ENCODE data around the gene GRB10.

Gene GRB10

DNA sequence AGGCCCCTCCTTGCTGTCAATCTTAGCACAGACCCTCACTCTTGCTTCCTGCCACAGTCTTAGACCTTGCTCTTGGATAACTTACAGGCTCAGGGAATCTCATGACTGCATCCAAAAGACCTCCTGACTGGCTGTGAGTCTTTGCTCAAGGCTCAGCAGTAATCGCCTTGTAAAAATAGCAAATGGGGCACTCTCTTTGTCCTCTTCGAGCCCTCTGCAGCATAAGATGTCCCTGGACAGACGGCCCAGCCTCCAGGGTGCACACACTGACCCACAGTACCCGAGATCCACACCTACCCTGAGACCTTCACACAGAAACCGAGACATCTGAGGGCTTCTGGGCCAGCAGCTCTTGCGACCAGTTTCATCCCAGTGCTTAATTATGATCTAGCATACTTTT is 151.6 kb downstream of the GRB10 start:
- DNase-seq (ENCODE audit: insufficient read length) (no peak), FAIRE-seq (no peak)
- TF ChIP-seq POLR2A (IDR thresholded peaks at IDR 0.05; ENCODE audit: low read depth, low read length) (no peak), TAF1 (IDR thresholded peaks at IDR 0.05; ENCODE audit: borderline replicate concordance, low read depth, low read length) (no peak), POLR2AphosphoS5 (IDR thresholded peaks at IDR 0.05; ENCODE audit: low read depth, low read length) (no peak)

DNA sequence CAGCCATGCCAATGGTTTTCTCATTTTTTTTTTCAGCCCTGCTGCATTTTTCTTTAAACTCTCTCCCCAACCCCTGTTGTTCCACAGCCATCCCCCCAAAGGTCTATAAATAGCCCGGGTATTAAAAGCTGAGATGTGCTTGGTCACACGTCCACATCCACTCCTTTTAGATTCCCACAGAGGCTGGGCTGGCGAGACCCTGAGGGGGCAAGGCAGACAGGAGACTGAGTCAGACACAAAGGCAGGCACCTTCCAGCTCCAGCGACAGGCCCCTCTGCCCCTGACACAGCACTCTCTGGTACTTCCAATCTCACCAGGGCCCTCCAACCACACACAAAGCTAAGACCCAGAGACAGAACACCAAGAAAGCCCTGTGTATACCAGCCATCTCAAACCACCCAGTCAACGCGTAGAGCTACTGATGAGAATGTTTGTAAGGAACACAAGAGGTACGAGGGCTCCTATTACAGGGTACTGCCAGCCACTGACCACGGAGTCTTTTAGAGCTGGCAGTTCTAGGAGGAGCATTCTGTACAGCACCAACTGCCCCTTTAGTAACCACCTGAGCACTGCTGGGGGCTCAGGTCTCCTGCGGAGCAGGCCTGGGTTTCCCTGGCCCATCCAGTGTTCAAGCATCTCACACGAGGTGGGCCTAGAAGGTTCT is 153.3 kb downstream of the GRB10 start:
- no peak for FAIRE-seq
- TF ChIP-seq TAF1 (IDR thresholded peaks at IDR 0.05; ENCODE audit: borderline replicate concordance, low read depth, low read length) (no peak), POLR2AphosphoS5 (IDR thresholded peaks at IDR 0.05; ENCODE audit: low read depth, low read length) (no peak), POLR2A (IDR thresholded peaks at IDR 0.05; ENCODE audit: low read depth, low read length) (no peak)
- no peak for DNase-seq (ENCODE audit: insufficient read length)

DNA sequence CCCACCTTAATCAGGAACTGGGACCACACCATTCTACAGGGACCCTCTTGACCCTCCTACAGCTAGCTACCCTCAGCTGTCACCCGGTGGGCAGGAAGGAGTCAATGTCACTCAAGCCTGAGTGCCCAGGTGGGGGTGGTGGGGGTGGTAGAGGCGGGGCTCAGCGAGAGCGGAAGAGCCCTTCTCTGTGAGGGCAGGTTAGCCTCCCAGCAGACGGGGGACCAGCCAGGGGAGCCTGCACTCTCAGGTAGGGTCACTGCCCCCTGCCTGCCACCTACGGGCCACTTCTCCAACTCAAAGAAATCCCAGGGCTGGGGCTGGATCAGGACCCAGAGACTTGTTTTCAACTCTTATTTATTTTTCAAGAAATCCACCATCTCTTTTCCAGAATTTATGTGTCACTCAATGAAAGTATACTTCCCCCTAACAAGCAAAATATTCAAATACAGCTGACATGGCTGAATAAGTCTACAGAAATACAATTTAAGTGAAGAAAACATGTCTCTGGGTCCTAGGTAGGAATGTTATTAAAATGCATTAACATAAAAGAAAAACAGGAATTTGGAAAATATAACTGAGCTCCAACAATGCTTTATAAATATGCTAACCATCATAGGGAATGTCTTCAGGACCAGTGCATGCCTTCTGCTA is 154.1 kb downstream of the GRB10 start:
- no peak for DNase-seq (ENCODE audit: insufficient read length)
- FAIRE-seq = no peak

DNA sequence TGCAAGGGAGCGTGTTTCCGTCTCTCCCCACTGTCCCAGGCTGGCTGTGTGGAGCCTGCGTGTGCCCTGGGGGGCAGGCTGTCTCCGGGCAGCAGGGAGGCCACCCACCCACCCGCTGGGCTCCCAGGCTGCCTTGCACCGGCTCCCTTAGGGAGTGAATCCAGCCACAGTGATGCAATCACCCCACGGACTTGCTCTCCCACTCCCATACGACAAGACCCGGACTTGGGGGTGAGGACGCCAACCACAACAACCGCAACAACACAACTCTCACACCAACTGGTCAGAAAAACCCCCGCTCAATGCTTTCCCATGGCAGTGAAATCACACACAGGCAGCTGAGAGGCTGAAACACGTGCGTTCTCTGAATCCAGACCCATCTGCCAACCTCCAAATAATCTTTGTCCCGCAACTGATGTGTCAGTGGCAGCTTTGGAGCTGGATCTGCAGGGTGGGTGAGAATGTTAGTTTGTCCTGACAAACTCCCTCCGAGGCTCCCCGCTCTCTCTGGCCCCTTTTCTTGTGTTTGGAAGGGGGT is 154.8 kb downstream of the GRB10 start:
- TF ChIP-seq POLR2A (IDR thresholded peaks at IDR 0.05; ENCODE audit: low read depth, low read length) (no peak), TAF1 (IDR thresholded peaks at IDR 0.05; ENCODE audit: borderline replicate concordance, low read depth, low read length) (no peak), POLR2AphosphoS5 (IDR thresholded peaks at IDR 0.05; ENCODE audit: low read depth, low read length) (no peak)
- DNase-seq (ENCODE audit: insufficient read length) (no peak), FAIRE-seq (no peak)

More for the DNA sequence above, 154.1 kb downstream of the GRB10 start:
- no peak for TF ChIP-seq POLR2AphosphoS5 (IDR thresholded peaks at IDR 0.05; ENCODE audit: low read depth, low read length)

DNA sequence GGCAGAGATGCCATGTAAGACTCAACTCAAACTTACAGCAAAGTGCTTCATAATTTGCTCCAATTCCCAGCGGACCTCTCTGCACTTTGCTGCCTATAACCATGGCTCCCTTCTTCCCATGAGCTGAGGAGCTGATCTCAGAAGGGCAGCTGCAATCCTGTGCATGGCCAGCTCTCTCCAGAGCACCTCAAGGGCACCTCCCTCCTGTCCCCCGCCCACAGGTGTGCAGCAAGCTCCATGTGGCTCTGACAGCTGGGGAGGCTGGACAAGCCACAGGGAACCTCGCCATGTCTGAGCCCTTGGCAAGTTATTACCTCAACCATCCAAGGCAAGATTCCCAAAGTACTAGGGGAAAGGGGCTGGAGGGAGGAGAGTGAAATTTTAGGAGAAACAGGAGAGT is 156.4 kb downstream of the GRB10 start:
- TF ChIP-seq POLR2AphosphoS5 (IDR thresholded peaks at IDR 0.05; ENCODE audit: low read depth, low read length) (no peak), POLR2A (IDR thresholded peaks at IDR 0.05; ENCODE audit: low read depth, low read length) (no peak), TAF1 (IDR thresholded peaks at IDR 0.05; ENCODE audit: borderline replicate concordance, low read depth, low read length) (no peak)
- no peak for DNase-seq (ENCODE audit: insufficient read length)
- FAIRE-seq = no peak

DNA sequence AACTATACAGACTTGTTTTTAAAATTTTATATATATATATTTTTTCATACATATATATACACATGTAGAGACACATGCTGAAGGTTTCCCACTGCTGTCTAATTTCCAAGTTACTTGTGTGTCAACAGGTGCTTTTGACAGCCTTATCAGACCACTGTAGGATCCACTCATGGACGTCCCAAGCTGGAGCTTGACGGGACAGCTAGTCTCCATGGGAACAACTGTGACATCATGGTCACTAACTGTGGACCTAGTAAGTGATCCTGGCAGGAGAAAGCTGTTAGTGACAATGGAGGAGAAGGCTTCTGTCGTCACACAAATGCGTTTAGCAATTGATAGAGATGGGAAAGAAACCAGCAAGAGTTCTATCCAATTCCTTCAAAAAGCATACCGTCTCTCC is 157.3 kb downstream of the GRB10 start:
- no peak for DNase-seq (ENCODE audit: insufficient read length)
- no peak for FAIRE-seq
- TF ChIP-seq POLR2AphosphoS5 (IDR thresholded peaks at IDR 0.05; ENCODE audit: low read depth, low read length) = no peak
- TF ChIP-seq POLR2A (IDR thresholded peaks at IDR 0.05; ENCODE audit: low read depth, low read length) = no peak
- no peak for TF ChIP-seq TAF1 (IDR thresholded peaks at IDR 0.05; ENCODE audit: borderline replicate concordance, low read depth, low read length)

DNA sequence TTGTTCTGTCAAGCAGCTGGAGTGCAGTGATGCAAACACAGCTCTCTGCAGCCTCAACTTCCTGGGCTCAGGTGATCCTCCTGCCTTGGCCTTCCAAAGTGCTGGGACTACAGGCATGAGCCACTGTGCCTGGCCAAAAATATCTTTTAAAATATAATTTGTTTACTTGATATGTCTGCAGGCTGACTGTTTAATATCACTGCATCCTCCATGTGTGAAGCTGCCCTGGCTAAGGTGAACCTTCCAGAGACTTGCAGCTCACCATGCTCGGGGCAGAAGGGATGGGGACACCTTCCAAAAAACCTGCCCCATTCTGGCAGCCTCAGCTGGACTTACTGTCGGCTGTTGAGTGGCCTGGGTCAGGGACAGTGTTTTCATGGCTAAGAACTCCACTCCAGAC is 159.9 kb downstream of the GRB10 start:
- DNase-seq (ENCODE audit: insufficient read length) (no peak), FAIRE-seq (no peak)
- TF ChIP-seq TAF1 (IDR thresholded peaks at IDR 0.05; ENCODE audit: borderline replicate concordance, low read depth, low read length) (no peak), POLR2A (IDR thresholded peaks at IDR 0.05; ENCODE audit: low read depth, low read length) (no peak), POLR2AphosphoS5 (IDR thresholded peaks at IDR 0.05; ENCODE audit: low read depth, low read length) (no peak)

DNA sequence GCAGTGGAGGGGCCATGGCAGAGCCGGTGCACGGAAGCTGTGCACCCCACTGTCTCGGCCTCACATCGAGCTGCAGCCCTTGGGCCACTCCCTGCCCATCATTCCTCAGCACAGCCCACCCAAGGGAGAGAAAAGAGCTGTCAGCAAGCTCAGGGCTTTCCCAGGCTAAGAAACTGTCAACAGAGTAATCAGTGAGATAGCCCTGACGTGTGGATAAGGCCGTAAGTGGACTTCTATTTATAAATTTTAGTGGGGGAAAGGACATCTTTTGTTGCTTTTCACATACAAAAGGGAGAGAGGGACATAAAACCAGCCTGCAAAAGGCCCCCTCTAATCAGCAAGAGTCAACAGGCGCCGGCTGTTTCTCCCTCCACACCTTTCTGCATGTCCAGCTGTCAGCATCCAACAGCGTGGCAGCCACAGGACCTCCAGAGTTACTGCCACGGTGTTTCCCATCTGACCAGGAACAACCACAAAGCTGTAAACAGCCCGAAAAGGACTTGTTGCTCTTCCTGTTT is 160.7 kb downstream of the GRB10 start:
- no peak for FAIRE-seq

DNA sequence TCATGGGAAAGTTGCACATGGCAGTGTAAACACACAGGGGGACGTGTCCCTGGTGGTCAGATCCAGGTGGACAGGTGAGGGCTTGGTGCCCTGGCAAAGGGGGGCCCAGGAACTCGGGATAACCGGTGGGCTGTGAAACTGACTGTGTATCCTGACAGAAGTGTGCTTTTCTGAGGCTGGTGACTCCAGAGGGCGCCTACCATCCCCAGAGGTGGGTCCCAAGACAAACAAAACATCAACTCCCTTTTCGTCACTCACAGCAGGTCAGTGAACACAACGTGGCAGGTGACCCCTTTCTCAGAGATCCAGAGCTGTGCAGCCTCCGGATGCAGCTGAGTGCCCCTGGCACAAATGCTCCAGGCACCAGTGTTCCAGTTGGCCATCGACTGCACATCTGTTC is 161.5 kb downstream of the GRB10 start:
- FAIRE-seq = no peak
- DNase-seq (ENCODE audit: insufficient read length) = no peak
- TF ChIP-seq POLR2A (IDR thresholded peaks at IDR 0.05; ENCODE audit: low read depth, low read length) (no peak), POLR2AphosphoS5 (IDR thresholded peaks at IDR 0.05; ENCODE audit: low read depth, low read length) (no peak), TAF1 (IDR thresholded peaks at IDR 0.05; ENCODE audit: borderline replicate concordance, low read depth, low read length) (no peak)

More for the DNA sequence above, 160.7 kb downstream of the GRB10 start:
- no peak for DNase-seq (ENCODE audit: insufficient read length)
- no peak for TF ChIP-seq TAF1 (IDR thresholded peaks at IDR 0.05; ENCODE audit: borderline replicate concordance, low read depth, low read length)
- TF ChIP-seq POLR2A (IDR thresholded peaks at IDR 0.05; ENCODE audit: low read depth, low read length) = no peak

DNA sequence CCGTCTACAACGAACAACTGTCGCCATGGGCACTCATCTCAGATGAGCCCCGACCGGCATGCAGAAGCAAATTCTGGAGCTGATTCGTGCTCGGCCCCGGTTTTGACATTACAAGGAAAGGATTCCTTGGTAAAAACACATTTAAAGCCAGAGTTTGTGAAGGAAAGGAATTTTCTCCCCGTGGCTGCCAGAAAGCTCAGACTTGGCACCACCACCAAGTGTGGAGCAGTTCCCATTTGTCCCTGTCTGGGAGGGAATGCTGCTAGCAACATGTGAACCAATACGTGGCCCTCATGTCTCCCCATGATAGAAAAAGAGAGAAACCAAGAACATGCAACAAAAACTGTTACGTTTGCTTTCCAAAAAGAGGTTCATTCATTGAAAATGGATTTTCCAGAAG is 162.3 kb downstream of the GRB10 start:
- DNase-seq (ENCODE audit: insufficient read length) = no peak
- TF ChIP-seq POLR2AphosphoS5 (IDR thresholded peaks at IDR 0.05; ENCODE audit: low read depth, low read length) (no peak), TAF1 (IDR thresholded peaks at IDR 0.05; ENCODE audit: borderline replicate concordance, low read depth, low read length) (no peak), POLR2A (IDR thresholded peaks at IDR 0.05; ENCODE audit: low read depth, low read length) (no peak)

DNA sequence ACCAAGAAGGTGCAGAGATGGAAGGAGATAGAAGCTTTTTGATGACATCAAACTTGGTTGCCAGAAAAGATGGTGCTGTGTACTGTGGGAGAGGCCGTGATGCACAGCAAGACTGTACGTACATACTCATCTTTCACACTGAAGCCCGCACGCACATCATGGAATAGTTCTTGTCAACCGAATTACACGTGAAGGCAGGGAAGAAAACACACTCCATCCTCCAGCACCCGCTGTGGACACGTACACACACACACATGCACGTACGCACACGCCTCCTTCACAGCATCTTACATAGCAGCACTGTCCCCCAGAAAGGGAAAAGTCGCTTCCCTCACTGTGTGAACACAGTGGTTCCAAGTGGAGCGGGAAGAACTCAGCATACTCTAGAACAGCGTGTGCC is 163.0 kb downstream of the GRB10 start:
- FAIRE-seq (no peak), DNase-seq (ENCODE audit: insufficient read length) (no peak)
- no peak for TF ChIP-seq TAF1 (IDR thresholded peaks at IDR 0.05; ENCODE audit: borderline replicate concordance, low read depth, low read length)
- no peak for TF ChIP-seq POLR2A (IDR thresholded peaks at IDR 0.05; ENCODE audit: low read depth, low read length)
- no peak for TF ChIP-seq POLR2AphosphoS5 (IDR thresholded peaks at IDR 0.05; ENCODE audit: low read depth, low read length)

More for the DNA sequence above, 162.3 kb downstream of the GRB10 start:
- no peak for FAIRE-seq

DNA sequence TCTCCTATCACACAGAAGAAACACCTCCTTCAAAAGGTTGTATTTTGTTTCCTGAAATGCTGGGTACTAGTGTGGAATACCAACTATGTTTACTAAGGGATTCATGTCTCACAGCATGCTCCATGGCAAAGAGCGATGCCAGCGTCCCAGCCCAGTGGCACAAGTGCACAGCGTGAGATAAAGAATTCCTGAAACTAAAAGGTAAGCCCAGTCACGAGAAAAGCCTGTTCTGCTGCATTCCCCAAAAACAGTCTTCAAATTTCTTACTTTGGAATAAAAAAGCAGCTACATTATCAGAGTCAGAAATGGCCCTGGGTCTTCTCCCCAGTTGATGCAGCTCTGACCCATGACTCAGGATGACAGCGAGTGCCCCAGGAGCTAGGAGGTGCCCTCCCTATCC is 164.4 kb downstream of the GRB10 start:
- DNase-seq (ENCODE audit: insufficient read length) = no peak
- TF ChIP-seq POLR2A (IDR thresholded peaks at IDR 0.05; ENCODE audit: low read depth, low read length) (no peak), TAF1 (IDR thresholded peaks at IDR 0.05; ENCODE audit: borderline replicate concordance, low read depth, low read length) (no peak), POLR2AphosphoS5 (IDR thresholded peaks at IDR 0.05; ENCODE audit: low read depth, low read length) (no peak)
- FAIRE-seq = no peak

Measured in GM12892 (cell line).